BJ (cell line): ENCODE measurements around the gene ATP10A. TPM values are rescaled to one million over a fixed set of nuclear protein-coding genes. Genes with fewer than 3 reads are reported as not detected.

ENCODE experiments used
- CTCF ChIA-PET: fragments of 350-600 bp; formaldehyde crosslinking; extraction: SDS; loops from one replicate; lab custom pipeline; 2021; ENCODE audit warnings: antibody characterized with exemption, inconsistent platforms; lab: Yijun Ruan, JAX
- POLR2A ChIA-PET: fragments of 300-600 bp; sonication (Branson Sonifier 250); formaldehyde crosslinking; extraction: SDS; loops from one replicate; lab custom pipeline; 2021; ENCODE audit warnings: antibody characterized with exemption; lab: Charles Lee
- DNase-seq: peaks from one replicate; pipeline ENCODE4 v3.0.0-alpha.2; 2011; ENCODE audit warnings: low read depth
- H3K27me3 ChIP-seq: 2 replicates; pipeline ENCODE4 v1.6.0; 2011; ENCODE audit warnings: low read length; ENCODE audit not compliant: control insufficient read depth, insufficient read depth
- H3K36me3 ChIP-seq: 2 replicates; pipeline ENCODE4 v1.5.1; 2011; ENCODE audit warnings: low read length; ENCODE audit not compliant: control insufficient read depth, insufficient read depth
- H3K4me3 ChIP-seq: 2 replicates; pipeline ENCODE4 v1.5.1; 2011; ENCODE audit warnings: low read depth, mild to moderate bottlenecking, control low read depth, low read length
- CTCF ChIP-seq: IDR thresholded peaks from 2 replicates; pipeline ENCODE4 v1.5.1; 2011; ENCODE audit warnings: low read depth, mild to moderate bottlenecking, control low read depth, inconsistent platforms, low read length, moderate library complexity; ENCODE audit not compliant: insufficient read depth
- polyA plus RNA-seq: library from polyadenylated mRNA; depleted of rRNA; stranded (reverse); fragments of >200 nt; gene quantifications from 2 replicates; pipeline ENCODE4 v1.2.3, GENCODE V29; 2011

Gene ATP10A
- polyA plus RNA-seq, 1 experiment = 28.0 TPM

DNA sequence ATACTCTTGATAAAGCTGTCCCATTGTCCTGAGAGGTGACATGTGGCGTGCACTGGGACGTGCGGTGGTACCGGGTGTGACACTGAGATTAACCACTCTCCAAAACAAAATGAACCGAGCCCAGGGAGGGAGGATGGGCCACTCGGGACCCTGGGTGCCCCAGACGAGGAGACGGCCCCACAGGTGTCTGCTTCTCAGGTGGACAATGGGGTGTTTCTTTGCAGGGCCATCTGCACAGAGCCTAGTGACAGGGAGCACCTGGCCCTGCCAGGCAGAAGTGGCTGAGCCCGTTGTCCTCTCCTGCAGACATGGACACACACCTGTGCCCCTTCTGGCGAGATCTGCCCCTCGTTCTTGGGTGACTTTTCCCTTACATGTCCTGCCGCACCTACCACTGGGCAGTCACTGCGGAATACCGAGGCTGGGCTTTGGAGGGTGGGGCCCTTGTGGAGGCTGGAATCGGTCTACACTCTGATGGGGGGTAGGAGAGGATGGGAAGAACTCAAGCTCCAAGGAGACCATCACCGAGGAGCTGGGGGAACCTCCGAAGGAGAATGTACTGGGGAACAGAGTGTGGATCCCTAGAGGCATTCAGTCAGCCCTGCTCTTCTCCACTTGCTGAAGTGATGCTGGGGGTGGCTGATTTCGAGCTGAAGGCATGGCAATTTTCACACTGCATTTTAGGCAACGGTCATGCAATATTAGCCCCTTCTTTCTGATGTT, 153.5 kb downstream of the ATP10A start:
- DNase-seq = no peak
- ChIA-PET CTCF (interaction anchor here (0.5 to 2.2 kb wide), 14 partner anchors 8 to 385 kb away, joined by 3 to 17 read pairs (median 5); no protein-coding TSS in a partner anchor), POLR2A (no interaction called here)
- Histone ChIP-seq H3K36me3 (peaks cover 7% of the 10 kb centered on the region), H3K4me3 (no peak overlapping the region), H3K27me3 (no peaks in the 10 kb centered on the region)
- no peak for TF ChIP-seq CTCF

GRCh38 chr15:25708391-25708790, 154.7 kb downstream of the ATP10A start:
- TF ChIP-seq CTCF = no peak
- Histone ChIP-seq H3K4me3 (no peak overlapping the region), H3K36me3 (peaks cover 4% of the 10 kb centered on the region), H3K27me3 (no peaks in the 10 kb centered on the region)
- ChIA-PET POLR2A (no interaction called here), CTCF (interaction anchor here (1.6 kb wide), 1 partner anchor 14 kb away, joined by 5 read pairs; no protein-coding TSS in a partner anchor)
- no peak for DNase-seq

- no peaks in the 10 kb centered on the region for H3K27me3 ChIP-seq
- ChIA-PET CTCF (interaction anchor here (0.6 to 1.6 kb wide), 2 partner anchors 13 to 188 kb away, joined by 3 to 5 read pairs; no protein-coding TSS in a partner anchor), POLR2A (no interaction called here)
- TF ChIP-seq CTCF = no peak
- peaks cover 4% of the 10 kb centered on the region for H3K36me3 ChIP-seq
- no peak overlapping the region for H3K4me3 ChIP-seq
- DNase-seq = no peak
Observed at GRCh38 chr15:25707656-25708365, 155.3 kb downstream of the ATP10A start.

GRCh38 chr15:25706176-25706955, 156.8 kb downstream of the ATP10A start:
- H3K4me3 ChIP-seq = no peak overlapping the region
- no peak for TF ChIP-seq CTCF
- no peaks in the 10 kb centered on the region for H3K27me3 ChIP-seq
- no peak for DNase-seq
- H3K36me3 ChIP-seq = peaks cover 5% of the 10 kb centered on the region
- POLR2A ChIA-PET = no interaction called here
- CTCF ChIA-PET = no interaction called here
